Activated naive CD4-positive, alpha-beta T cell treated with anti-CD3 and anti-CD28 coated beads, Interleukin-2, amount 10 ng/mL, durations not matched to agents 7 days and 5 days (primary cell): ENCODE data around the gene FAM131A.
"Not testable (repeated sequence)": the region's sequence is repeated elsewhere in the genome, so short reads cannot be mapped to it uniquely, and the experiment has no call there.

ENCODE experiments used
- CTCF ChIA-PET: fragments of 350-600 bp; sonication (Branson Sonifier 250); formaldehyde crosslinking; loops from one replicate; lab custom pipeline; 2021; ENCODE audit warnings: antibody characterized with exemption; lab: Charles Lee
- DNase-seq: peaks from one replicate; pipeline ENCODE4 v3.0.0-alpha.2; 2020
- H3K27ac Mint-ChIP-seq: one replicate; pipeline ENCODE4 v1.8.0; 2021; ENCODE audit warnings: mild to moderate bottlenecking, moderate library complexity, mixed read lengths
- H3K27me3 Mint-ChIP-seq: one replicate; pipeline ENCODE4 v1.8.0; 2021; ENCODE audit warnings: mild to moderate bottlenecking, mixed read lengths
- H3K36me3 Mint-ChIP-seq: one replicate; pipeline ENCODE4 v1.8.0; 2021; ENCODE audit warnings: mixed read lengths
- H3K4me1 Mint-ChIP-seq: one replicate; pipeline ENCODE4 v1.8.0; 2021; ENCODE audit warnings: mixed read lengths
- H3K4me3 Mint-ChIP-seq: one replicate; pipeline ENCODE4 v1.8.0; 2021; ENCODE audit warnings: mild to moderate bottlenecking, moderate library complexity, mixed read lengths
- H3K9me3 Mint-ChIP-seq: one replicate; pipeline ENCODE4 v1.8.0; 2021; ENCODE audit warnings: mixed read lengths

Gene FAM131A

DNA sequence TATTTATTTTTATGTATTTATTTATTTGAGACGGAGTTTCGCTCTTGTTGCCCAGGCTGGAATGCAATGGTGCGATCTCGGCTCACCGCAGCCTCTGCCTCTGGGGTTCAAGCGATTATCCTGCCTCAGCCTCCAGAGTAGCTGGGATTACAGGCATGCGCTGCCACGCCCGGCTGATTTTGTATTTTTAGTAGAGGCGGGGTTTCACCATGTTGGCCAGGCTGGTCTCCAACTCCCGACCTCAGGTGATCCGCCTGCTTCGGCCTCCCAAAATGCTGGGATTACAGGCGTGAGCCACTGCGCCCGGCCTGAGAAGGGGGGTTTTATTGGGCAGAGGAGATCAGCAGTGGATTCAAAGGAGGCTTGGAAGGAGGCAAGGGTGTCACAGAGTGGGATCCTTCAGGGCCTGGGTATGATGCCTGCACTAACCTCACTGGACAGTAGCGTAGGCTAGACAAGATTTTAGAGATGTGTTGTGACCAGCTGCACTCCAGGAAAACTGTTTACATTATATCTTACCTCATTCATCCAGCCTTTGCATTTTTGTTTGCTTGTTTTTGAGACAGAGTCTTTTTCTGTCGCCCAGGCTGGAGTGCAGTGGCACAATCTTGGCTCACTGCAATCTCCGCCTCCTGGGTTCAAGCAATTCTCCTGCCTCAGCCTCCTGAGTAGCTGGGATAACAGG lies 2.2 kb downstream of the FAM131A start:
- not testable (repeated sequence) for H3K36me3 Mint-ChIP-seq, H3K4me3 Mint-ChIP-seq, H3K9me3 Mint-ChIP-seq, H3K27ac Mint-ChIP-seq, DNase-seq
- CTCF ChIA-PET: interaction anchor here (0.8 kb wide), 1 partner anchor 14 kb away, joined by 3 read pairs; no protein-coding TSS in a partner anchor
- H3K4me1 Mint-ChIP-seq: peaks cover 32% of the 10 kb centered on the region
- peaks cover 10% of the 10 kb centered on the region for H3K27me3 Mint-ChIP-seq

DNA sequence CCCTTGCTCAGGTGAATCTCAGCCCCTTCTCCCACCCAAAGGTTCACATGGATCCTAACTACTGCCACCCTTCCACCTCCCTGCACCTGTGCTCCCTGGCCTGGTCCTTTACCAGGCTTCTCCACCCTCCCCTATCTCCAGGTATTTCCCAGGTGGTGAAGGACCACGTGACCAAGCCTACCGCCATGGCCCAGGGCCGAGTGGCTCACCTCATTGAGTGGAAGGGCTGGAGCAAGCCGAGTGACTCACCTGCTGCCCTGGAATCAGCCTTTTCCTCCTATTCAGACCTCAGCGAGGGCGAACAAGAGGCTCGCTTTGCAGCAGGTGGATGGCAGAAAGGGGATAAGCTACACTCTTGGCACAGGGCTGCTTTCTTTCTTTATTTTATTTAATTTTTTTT lies 4.5 kb downstream of the FAM131A start:
- no peaks in the 10 kb centered on the region for H3K36me3 Mint-ChIP-seq
- H3K4me1 Mint-ChIP-seq: peaks cover 19% of the 10 kb centered on the region
- no peak overlapping the region for H3K4me3 Mint-ChIP-seq
- H3K27ac Mint-ChIP-seq: no peak overlapping the region
- peaks cover 10% of the 10 kb centered on the region for H3K27me3 Mint-ChIP-seq
- H3K9me3 Mint-ChIP-seq: no peaks in the 10 kb centered on the region
- CTCF ChIA-PET: no interaction called here
- no peak for DNase-seq

GRCh38 chr3:184343200-184343876 lies 5.9 kb downstream of the FAM131A start:
- no peaks in the 10 kb centered on the region for H3K9me3 Mint-ChIP-seq
- no peak overlapping the region for H3K27ac Mint-ChIP-seq
- CTCF ChIA-PET: no interaction called here
- no peak for DNase-seq
- H3K36me3 Mint-ChIP-seq: no peaks in the 10 kb centered on the region
- H3K4me3 Mint-ChIP-seq: no peak overlapping the region
- H3K27me3 Mint-ChIP-seq: no peaks in the 10 kb centered on the region
- peaks cover 9% of the 10 kb centered on the region for H3K4me1 Mint-ChIP-seq

- Mint-ChIP-seq H3K9me3 (no peaks in the 10 kb centered on the region), H3K27ac (no peak overlapping the region), H3K4me1 (peaks cover 9% of the 10 kb centered on the region), H3K36me3 (no peaks in the 10 kb centered on the region), H3K27me3 (no peaks in the 10 kb centered on the region), H3K4me3 (no peak overlapping the region)
- no peak for DNase-seq
- CTCF ChIA-PET: interaction anchor here (1.3 kb wide), 1 partner anchor 9 kb away, joined by 4 read pairs; no protein-coding TSS in a partner anchor
These were observed 7.3 kb downstream of the FAM131A start for GRCh38 chr3:184344579-184345316.

GRCh38 chr3:184345317-184346144 lies 8.1 kb downstream of the FAM131A start:
- no peaks in the 10 kb centered on the region for H3K27me3 Mint-ChIP-seq
- H3K9me3 Mint-ChIP-seq: no peaks in the 10 kb centered on the region
- no peak for DNase-seq
- no peaks in the 10 kb centered on the region for H3K36me3 Mint-ChIP-seq
- no peak overlapping the region for H3K4me3 Mint-ChIP-seq
- peaks cover 8% of the 10 kb centered on the region for H3K4me1 Mint-ChIP-seq
- H3K27ac Mint-ChIP-seq: no peak overlapping the region
- CTCF ChIA-PET: interaction anchor here (0.6 to 2.5 kb wide), 4 partner anchors 8 to 457 kb away, joined by 3 to 6 read pairs (median 4); no protein-coding TSS in a partner anchor

DNA sequence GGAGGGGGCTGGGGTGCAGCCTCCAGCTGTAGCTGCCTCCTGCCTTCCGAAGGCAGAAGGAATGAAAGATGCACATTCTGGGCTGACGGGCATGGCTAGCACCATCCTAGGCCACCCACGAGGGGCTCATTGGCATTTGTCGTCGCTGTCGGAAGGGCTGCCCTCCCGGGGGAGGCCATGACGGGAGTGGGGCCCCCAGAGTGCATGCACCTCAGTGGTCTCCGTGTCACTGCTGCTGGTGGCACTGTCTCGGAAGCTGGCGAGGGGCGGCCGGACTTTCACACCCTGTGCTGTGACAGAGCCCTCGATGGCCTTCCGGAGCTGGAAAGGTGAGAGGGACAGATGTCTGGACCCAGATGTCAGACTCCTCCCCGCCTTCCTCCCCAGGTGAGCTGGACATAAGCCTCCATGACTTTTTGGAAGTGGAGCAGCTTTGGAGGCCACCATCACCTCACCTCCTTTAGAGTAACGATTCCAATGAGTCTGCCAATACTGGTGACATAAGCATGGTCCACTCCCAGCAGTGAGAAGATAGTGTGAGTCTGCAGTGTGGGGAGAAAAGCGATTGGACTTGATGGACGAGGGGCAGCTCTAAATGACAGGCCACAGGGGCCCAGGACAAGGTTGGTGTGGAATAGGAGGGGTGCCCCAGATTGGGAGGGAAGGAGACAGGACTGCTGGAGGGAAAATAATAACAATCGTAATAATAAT lies 9.2 kb downstream of the FAM131A start:
- H3K36me3 Mint-ChIP-seq: no peaks in the 10 kb centered on the region

DNA sequence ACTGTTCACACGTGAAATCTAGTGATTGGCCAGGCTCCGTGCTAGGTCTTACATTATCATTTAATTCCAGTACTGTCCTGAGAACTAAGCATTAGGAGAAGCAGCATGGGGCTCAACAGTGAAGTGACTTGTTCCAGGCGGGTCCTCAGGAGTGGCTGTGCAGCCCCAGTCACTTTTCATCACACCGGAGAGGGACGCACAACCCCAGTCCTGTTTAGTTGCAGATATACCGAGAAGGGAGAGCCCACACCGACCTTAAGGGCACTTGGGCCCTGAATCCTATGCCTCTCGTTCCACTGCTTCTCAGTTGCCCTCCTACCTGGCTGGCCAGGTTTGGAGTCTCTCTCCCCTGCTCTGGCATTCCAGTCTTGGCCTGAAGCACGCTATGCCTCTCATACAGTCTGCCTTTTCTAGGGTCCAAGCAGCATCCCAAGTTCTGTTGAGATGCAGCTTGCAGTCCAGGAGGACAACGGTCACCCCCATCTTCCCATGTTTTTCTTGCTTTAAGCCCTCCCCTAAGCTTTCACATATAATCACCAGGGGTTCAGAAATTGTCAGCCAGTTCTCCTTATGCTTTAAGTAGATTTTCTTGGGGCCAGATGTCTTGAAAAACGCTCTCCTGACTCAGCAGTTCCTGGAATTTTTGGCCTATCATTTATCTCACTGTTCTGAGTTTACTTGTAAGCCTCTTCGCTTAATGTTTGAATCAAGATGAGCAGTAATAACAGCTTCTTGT lies 10.1 kb downstream of the FAM131A start:
- H3K27me3 Mint-ChIP-seq: no peaks in the 10 kb centered on the region
- DNase-seq: no peak
- H3K27ac Mint-ChIP-seq: no peak overlapping the region
- H3K4me1 Mint-ChIP-seq: no peaks in the 10 kb centered on the region
- H3K4me3 Mint-ChIP-seq: no peak overlapping the region
- H3K36me3 Mint-ChIP-seq: no peaks in the 10 kb centered on the region
- H3K9me3 Mint-ChIP-seq: no peaks in the 10 kb centered on the region
- CTCF ChIA-PET: interaction anchor here (2.5 kb wide), 1 partner anchor 24 kb away, joined by 6 read pairs; no protein-coding TSS in a partner anchor

More for the DNA sequence above, 9.2 kb downstream of the FAM131A start:
- Mint-ChIP-seq H3K4me1 (no peaks in the 10 kb centered on the region), H3K4me3 (no peak overlapping the region), H3K27me3 (no peaks in the 10 kb centered on the region), H3K27ac (no peak overlapping the region), H3K9me3 (no peaks in the 10 kb centered on the region)
- DNase-seq: no peak
- CTCF ChIA-PET: interaction anchor here (1.1 to 2.5 kb wide), 2 partner anchors 8 to 25 kb away, joined by 3 to 6 read pairs; no protein-coding TSS in a partner anchor

- no peaks in the 10 kb centered on the region for H3K4me1 Mint-ChIP-seq
- CTCF ChIA-PET: no interaction called here
- DNase-seq: no peak
- H3K9me3 Mint-ChIP-seq: no peaks in the 10 kb centered on the region
- H3K27me3 Mint-ChIP-seq: no peaks in the 10 kb centered on the region
- no peak overlapping the region for H3K4me3 Mint-ChIP-seq
- H3K27ac Mint-ChIP-seq: no peak overlapping the region
- H3K36me3 Mint-ChIP-seq: no peaks in the 10 kb centered on the region
These were observed 10.6 kb downstream of the FAM131A start for GRCh38 chr3:184348057-184348382.

DNA sequence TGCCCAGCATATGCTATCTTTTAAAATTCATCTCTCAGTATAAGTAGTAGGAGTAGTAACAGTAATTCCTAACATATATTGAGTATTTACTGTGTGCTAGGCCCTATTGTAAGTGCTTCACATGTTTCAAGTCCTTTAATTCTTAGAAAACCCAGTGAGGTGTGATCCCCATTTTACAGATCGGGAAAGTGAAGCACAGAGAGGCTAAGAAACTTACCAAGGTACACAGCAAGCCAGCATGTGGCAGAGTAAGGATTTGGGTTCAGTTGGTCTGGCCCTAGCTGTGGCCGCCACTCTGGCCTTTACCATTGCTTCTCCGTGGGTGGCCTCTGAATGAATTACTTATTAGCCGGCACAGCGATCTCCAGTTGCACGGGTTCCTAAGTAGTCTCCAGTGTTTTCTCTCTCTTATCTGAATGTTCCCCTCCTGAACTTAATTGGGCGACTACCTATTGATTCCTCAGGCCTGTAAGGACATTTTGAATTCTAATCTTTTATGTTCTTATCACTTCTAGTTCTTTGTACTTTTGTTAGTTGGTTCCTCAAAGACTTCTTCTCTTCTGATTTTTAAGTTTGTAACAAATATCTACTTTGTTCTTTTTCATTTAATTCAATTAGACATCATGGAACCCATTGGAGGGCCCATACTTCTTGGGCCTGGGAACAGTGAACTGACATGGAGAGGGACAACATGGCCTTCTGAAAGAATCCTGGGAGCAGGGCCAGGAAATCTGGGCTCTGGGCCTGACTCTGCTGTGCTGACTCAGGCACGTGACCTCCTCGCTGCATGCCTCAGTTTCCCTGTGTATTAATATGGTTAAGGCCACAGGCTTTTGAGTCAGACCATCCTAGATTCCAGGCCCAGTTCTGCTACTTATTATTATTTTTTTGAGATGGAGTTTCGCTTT lies 12.4 kb downstream of the FAM131A start:
- H3K36me3 Mint-ChIP-seq: no peaks in the 10 kb centered on the region
- H3K27ac Mint-ChIP-seq: no peak overlapping the region
- CTCF ChIA-PET: no interaction called here
- H3K4me1 Mint-ChIP-seq: no peaks in the 10 kb centered on the region
- DNase-seq: no peak
- no peak overlapping the region for H3K4me3 Mint-ChIP-seq
- H3K27me3 Mint-ChIP-seq: no peaks in the 10 kb centered on the region
- no peaks in the 10 kb centered on the region for H3K9me3 Mint-ChIP-seq

- H3K4me1 Mint-ChIP-seq: no peaks in the 10 kb centered on the region
- H3K27me3 Mint-ChIP-seq: no peaks in the 10 kb centered on the region
- H3K36me3 Mint-ChIP-seq: no peaks in the 10 kb centered on the region
- H3K27ac Mint-ChIP-seq: no peak overlapping the region
- CTCF ChIA-PET: no interaction called here
- no peak overlapping the region for H3K4me3 Mint-ChIP-seq
- no peak for DNase-seq
- H3K9me3 Mint-ChIP-seq: no peaks in the 10 kb centered on the region
These were observed 13.2 kb downstream of the FAM131A start for GRCh38 chr3:184350618-184351017.

DNA sequence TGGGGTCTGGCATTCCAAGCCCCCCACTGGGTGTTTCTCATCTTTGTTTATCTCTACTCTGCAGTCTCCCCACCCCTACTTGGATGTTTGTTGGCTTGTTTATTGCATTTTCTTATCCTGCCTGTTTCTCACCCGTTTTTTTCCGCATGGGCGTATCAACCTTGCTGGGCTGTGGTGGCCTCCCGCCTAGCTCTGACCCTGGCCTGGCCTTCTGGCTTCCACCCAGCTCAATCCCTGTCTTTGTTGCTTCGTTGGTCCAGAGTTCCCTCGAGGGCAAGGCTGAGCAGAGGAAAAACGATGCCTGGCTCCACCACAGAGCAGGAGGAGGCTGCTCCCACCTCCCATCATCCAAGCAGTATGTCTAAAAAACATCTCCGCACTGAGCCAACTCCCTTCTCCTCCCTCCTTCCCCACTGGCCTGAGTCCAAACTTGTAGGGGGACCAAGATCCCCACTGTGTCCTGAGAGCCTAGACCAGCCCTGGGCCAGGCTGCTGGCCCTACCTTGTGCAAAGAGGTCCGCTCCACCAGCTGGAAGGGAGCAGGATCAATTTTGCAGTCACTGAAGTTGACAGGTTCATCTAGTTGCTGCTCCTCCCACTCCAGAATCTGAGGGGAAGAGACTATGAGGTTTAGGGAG lies 14.2 kb downstream of the FAM131A start:
- H3K36me3 Mint-ChIP-seq: no peaks in the 10 kb centered on the region
- H3K27me3 Mint-ChIP-seq: no peaks in the 10 kb centered on the region
- CTCF ChIA-PET: interaction anchor here (1.1 to 1.4 kb wide), 3 partner anchors 9 to 189 kb away, joined by 3 read pairs; partner anchors contain the start of genes CLCN2 and POLR2H
- H3K4me1 Mint-ChIP-seq: no peaks in the 10 kb centered on the region
- no peak overlapping the region for H3K27ac Mint-ChIP-seq
- H3K9me3 Mint-ChIP-seq: no peaks in the 10 kb centered on the region
- DNase-seq: no peak
- H3K4me3 Mint-ChIP-seq: no peak overlapping the region
